ENCODE data around the gene MMADHC. TPM values are rescaled to one million over a fixed set of nuclear protein-coding genes. Genes with fewer than 3 reads are reported as not detected.

Gene MMADHC
- total and polyA plus RNA-seq, 2 donors (not counting 1 experiment from before 2014, with no cell fraction given) = 26.8 to 55.9 TPM

DNA sequence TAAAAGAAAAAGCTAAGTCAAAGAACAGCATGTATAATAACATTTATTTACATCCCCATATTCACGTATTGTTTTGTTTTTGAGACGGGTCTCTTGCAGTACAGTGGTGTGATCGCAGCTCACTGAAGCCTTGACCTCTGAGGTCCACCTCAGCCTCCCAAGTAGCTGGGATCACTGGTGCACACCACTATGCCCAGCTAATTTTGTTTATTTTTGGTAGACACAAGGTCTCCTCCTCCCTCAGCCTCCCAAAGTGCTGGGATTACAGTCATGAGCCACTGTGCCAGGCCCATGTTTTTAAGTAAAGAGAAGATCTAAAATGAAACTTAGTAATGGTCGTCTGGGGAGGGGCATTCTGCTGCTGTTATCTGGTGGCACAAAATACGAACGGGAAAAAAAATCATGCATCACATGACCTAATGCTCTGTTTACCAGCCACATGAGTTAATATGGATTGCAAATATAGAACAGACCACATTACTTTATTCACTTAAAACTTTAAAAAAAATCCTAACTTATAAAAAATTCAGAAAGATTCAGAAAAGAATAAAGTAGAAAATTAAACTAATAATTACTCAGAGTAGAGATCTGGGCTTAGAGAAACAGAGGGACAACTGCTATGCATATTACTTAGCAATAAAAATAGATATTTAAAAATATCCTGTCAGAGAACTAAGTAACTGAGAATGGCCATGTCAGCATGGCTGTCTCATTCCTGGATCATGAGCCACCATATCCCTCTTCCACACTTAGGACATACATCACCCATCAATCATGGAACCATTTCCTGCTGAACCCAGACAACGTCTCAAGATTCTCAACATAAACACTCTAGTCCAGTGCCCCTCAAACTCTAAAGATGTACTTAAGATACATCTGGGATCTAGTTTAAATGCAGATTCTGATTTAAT is 7.3 kb downstream of the MMADHC start:
- DNase-seq (no peak), ATAC-seq (ENCODE audit: low read depth) (no peak)
- Histone ChIP-seq H3K36me3 (replicated peaks in 1 of 2; ENCODE audit: control extremely low read depth in 1 of 2, control insufficient read depth in 1 of 2, extremely low read depth in 1 of 2, insufficient read depth in 2 of 2, low read length in 1 of 2) (peaks cover 20 to 78% of the 10 kb centered on the region in 2 experiments), H3K4me1 (ENCODE audit: control insufficient read depth in 2 of 2, insufficient read depth in 2 of 2, low read length in 2 of 2) (peaks cover under 1 to 5% of the 10 kb centered on the region in 2 donors), H4K20me1 (ENCODE audit: control insufficient read depth, insufficient read depth, low read length, poor library complexity, severe bottlenecking) (no peaks in the 10 kb centered on the region), H3K27me3 (replicated peaks in 1 of 4; ENCODE audit: control extremely low read depth in 1 of 4, control insufficient read depth in 3 of 4, insufficient read depth in 4 of 4, low read length in 3 of 4) (no peaks in the 10 kb centered on the region), H3K9ac (ENCODE audit: low read length) (no peak overlapping the region), H3K79me2 (ENCODE audit: control insufficient read depth, insufficient read depth, low read length) (peaks cover 37% of the 10 kb centered on the region), H2AFZ (ENCODE audit: insufficient read depth, low read depth, low read length, poor library complexity, severe bottlenecking) (no peak overlapping the region), H3K9me3 (ENCODE audit: control extremely low read depth in 1 of 3, control insufficient read depth in 2 of 3, insufficient read depth in 1 of 3, low read length in 2 of 3) (no peaks in the 10 kb centered on the region), H3K4me2 (replicated peaks; ENCODE audit: low read depth, low read length, poor library complexity, severe bottlenecking) (no peak overlapping the region), H3K27ac (ENCODE audit: low read length in 2 of 2) (no peak overlapping the region), H3K4me3 (ENCODE audit: control extremely low read depth in 1 of 5, extremely low read depth in 1 of 5, insufficient read depth in 1 of 5, low read depth in 2 of 5, low read length in 4 of 5) (no peak overlapping the region)
- H3K27me3 Mint-ChIP-seq = no peaks in the 10 kb centered on the region
- TF ChIP-seq, protein P1, sequence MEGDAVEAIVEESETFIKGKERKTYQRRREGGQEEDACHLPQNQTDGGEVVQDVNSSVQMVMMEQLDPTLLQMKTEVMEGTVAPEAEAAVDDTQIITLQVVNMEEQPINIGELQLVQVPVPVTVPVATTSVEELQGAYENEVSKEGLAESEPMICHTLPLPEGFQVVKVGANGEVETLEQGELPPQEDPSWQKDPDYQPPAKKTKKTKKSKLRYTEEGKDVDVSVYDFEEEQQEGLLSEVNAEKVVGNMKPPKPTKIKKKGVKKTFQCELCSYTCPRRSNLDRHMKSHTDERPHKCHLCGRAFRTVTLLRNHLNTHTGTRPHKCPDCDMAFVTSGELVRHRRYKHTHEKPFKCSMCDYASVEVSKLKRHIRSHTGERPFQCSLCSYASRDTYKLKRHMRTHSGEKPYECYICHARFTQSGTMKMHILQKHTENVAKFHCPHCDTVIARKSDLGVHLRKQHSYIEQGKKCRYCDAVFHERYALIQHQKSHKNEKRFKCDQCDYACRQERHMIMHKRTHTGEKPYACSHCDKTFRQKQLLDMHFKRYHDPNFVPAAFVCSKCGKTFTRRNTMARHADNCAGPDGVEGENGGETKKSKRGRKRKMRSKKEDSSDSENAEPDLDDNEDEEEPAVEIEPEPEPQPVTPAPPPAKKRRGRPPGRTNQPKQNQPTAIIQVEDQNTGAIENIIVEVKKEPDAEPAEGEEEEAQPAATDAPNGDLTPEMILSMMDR (IDR thresholded peaks at IDR 0.05) = no peak
- no peak for TF ChIP-seq EZH2 (IDR thresholded peaks at IDR 0.05; ENCODE audit: borderline replicate concordance, insufficient read depth, low read depth, low read length, poor library complexity, severe bottlenecking)
- ChIA-PET CTCF (interaction anchor here (1.1 kb wide), 1 partner anchor 19 kb away, joined by 4 read pairs; no protein-coding TSS in a partner anchor), POLR2A (no interaction called here)
- H3K27ac Mint-ChIP-seq = no peak overlapping the region
- H3K9me3 Mint-ChIP-seq (ENCODE audit: insufficient read depth) = no peaks in the 10 kb centered on the region
- intact Hi-C loops (cut with micrococcal nuclease) = loop anchor here (10.0 kb wide), 1 partner anchor 1075 kb away; no protein-coding TSS in a partner anchor
- WGBS (ENCODE audit: insufficient coverage) = 100% methylated on average over 2 of the region's 7 CpGs
- H3K4me3 Mint-ChIP-seq = no peak overlapping the region
- H3K4me1 Mint-ChIP-seq = peaks cover 36% of the 10 kb centered on the region

DNA sequence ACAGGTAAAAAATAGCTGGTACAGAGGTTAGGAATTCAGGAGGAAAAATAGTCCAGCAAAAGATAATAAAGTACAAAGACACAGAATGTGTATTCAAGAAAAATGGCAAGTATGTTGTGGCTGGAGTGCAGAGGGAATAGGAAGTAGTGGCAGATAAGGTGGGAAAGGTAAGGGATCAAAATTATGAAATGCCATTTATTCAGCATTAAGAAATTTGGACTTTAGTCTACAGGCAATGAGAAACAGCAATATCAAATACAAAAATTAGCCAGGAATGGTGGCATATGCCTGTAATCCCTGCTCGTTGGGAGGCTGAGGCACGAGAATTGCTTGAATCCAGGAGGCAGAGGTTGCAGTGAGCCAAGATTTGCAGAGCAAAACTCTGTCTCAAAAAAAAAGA is 10.3 kb downstream of the MMADHC start:
- no peak for DNase-seq
- Mint-ChIP-seq H3K4me3 (no peak overlapping the region), H3K4me1 (peaks cover 16% of the 10 kb centered on the region), H3K9me3 (ENCODE audit: insufficient read depth) (no peaks in the 10 kb centered on the region), H3K27ac (no peak overlapping the region), H3K27me3 (no peaks in the 10 kb centered on the region)
- POLR2A ChIA-PET = no interaction called here
- H3K4me2 ChIP-seq (replicated peaks; ENCODE audit: low read depth, low read length, poor library complexity, severe bottlenecking) = no peak overlapping the region
- intact Hi-C loops (cut with micrococcal nuclease) = no loop called here
- H3K79me2 ChIP-seq (ENCODE audit: control insufficient read depth, insufficient read depth, low read length) = peaks cover 18% of the 10 kb centered on the region
- H3K27ac ChIP-seq (ENCODE audit: low read length in 2 of 2) = no peak overlapping the region
- CTCF ChIA-PET = interaction anchor here (0.6 to 1.0 kb wide), 2 partner anchors 15 to 560 kb away, joined by 3 to 4 read pairs; no protein-coding TSS in a partner anchor
- TF ChIP-seq EZH2 (IDR thresholded peaks at IDR 0.05; ENCODE audit: borderline replicate concordance, insufficient read depth, low read depth, low read length, poor library complexity, severe bottlenecking) = no peak
- WGBS (ENCODE audit: insufficient coverage) = 100% methylated on average over 1 of the region's 2 CpGs
- no peaks in the 10 kb centered on the region for H3K4me1 ChIP-seq (ENCODE audit: control insufficient read depth in 2 of 2, insufficient read depth in 2 of 2, low read length in 2 of 2)
- peaks cover 25 to 90% of the 10 kb centered on the region in 2 experiments for H3K36me3 ChIP-seq (replicated peaks in 1 of 2; ENCODE audit: control extremely low read depth in 1 of 2, control insufficient read depth in 1 of 2, extremely low read depth in 1 of 2, insufficient read depth in 2 of 2, low read length in 1 of 2)
- H2AFZ ChIP-seq (ENCODE audit: insufficient read depth, low read depth, low read length, poor library complexity, severe bottlenecking) = no peak overlapping the region
- no peak for ATAC-seq (ENCODE audit: low read depth)
- H3K9me3 ChIP-seq (ENCODE audit: control extremely low read depth in 1 of 3, control insufficient read depth in 2 of 3, insufficient read depth in 1 of 3, low read length in 2 of 3) = no peaks in the 10 kb centered on the region
- no peak overlapping the region for H3K9ac ChIP-seq (ENCODE audit: low read length)
- H3K4me3 ChIP-seq (ENCODE audit: control extremely low read depth in 1 of 5, extremely low read depth in 1 of 5, insufficient read depth in 1 of 5, low read depth in 2 of 5, low read length in 4 of 5) = no peak overlapping the region
- H4K20me1 ChIP-seq (ENCODE audit: control insufficient read depth, insufficient read depth, low read length, poor library complexity, severe bottlenecking) = peaks cover 11% of the 10 kb centered on the region
- H3K27me3 ChIP-seq (replicated peaks in 1 of 4; ENCODE audit: control extremely low read depth in 1 of 4, control insufficient read depth in 3 of 4, insufficient read depth in 4 of 4, low read length in 3 of 4) = no peaks in the 10 kb centered on the region

Measured in B cell (primary cell).